ENCODE results near the gene VSTM4.

The VSTM4 gene

GRCh38 chr10:48973065-48973464 is 142.3 kb downstream of the VSTM4 start:
- no peak for DNase-seq (ENCODE audit: low read depth in 4 of 4, low spot score in 1 of 4)

DNA sequence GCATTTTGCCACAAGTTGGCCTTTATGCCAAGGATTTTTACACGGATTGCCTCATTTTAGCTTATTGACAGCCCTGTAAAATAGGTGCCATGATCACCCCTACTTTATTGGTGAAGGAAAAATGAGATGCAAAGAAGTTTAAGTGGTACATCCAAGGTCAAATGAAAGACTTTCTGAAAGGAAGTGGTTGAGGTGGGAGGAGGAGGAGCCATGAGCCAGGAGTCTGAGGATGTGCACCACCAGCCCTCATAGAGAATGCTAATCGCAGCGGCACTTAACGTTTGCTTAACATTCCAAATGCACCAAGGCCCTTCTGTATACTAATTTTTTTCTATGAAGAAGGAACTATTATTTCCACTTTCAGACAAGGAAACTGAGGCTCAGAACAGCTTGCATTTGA is 144.7 kb downstream of the VSTM4 start:
- no peak for DNase-seq (ENCODE audit: low read depth in 4 of 4, low spot score in 1 of 4)

GRCh38 chr10:48970046-48970445 is 145.3 kb downstream of the VSTM4 start:
- no peak for DNase-seq (ENCODE audit: low read depth in 4 of 4, low spot score in 1 of 4)

DNA sequence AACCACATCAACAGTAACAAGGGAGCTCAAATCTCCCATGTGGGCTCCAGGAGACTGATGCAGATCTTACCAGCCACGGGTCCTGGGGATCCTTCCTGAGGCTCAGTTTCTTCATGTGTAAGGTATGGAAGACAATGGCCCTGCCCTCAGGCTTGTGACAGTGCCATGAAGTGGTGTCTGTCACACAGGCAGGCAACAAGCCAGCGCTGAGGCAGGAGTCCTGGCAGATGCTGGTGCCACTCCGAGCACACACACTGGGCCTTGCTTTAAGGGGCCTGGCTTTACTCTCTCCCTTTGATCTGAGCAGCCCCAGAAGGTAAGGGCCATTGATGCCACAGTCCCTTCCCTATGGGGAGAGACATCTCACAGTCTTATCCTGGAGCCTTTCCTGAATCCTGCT is 147.3 kb downstream of the VSTM4 start:
- DNase-seq (ENCODE audit: low read depth in 4 of 4, low spot score in 1 of 4): no peak

DNA sequence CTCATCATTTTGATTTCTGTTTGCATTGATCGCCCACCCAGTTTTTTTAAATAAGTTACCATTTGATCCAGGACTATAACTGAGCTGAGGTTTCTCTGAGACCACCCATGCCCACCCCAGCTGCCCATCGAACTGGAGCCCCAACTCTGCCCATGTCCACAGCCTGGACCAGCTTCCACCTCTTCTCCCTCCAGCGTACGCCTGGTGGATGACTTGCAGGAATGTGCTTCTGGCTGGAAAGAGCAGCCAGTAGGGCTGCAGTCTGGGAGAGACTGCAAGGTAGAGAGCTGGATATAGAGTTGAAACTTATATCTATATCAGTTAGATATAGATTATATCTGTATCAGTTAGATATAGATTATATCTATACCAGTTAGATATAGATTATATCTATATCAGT is 149.9 kb downstream of the VSTM4 start:
- DNase-seq (ENCODE audit: low read depth in 4 of 4, low spot score in 1 of 4): no peak
